Activated CD8-positive, alpha-beta T cell treated with anti-CD3 and anti-CD28 coated beads, Interleukin-2, amount 10 ng/mL, durations not matched to agents 7 days and 5 days (primary cell): ENCODE data around the gene DRGX. TPM values are rescaled to one million over a fixed set of nuclear protein-coding genes. Genes with fewer than 3 reads are reported as not detected.

ENCODE experiments used
- ATAC-seq: fragments of 150-1000 bp; cut with Tn5 transposase; one replicate; pipeline ENCODE4 v1.10.0; 2021; ENCODE audit warnings: moderate library complexity
- CTCF ChIA-PET: fragments of 350-600 bp; sonication (Branson Sonifier 250); formaldehyde crosslinking; loops from one replicate; lab custom pipeline; 2021; ENCODE audit warnings: antibody characterized with exemption; lab: Charles Lee
- POLR2A ChIA-PET: fragments of 350-600 bp; sonication (Branson Sonifier 250); formaldehyde crosslinking; loops from one replicate; lab custom pipeline; 2021; ENCODE audit warnings: antibody characterized with exemption; lab: Charles Lee
- DNase-seq: peaks from one replicate; pipeline ENCODE4 v3.0.0-alpha.2; 2020
- H3K27ac Mint-ChIP-seq: one replicate; pipeline ENCODE4 v1.8.0; 2021; ENCODE audit warnings: mild to moderate bottlenecking, mixed read lengths
- H3K27me3 Mint-ChIP-seq: one replicate; pipeline ENCODE4 v1.8.0; 2021; ENCODE audit warnings: low read depth, mixed read lengths
- H3K36me3 Mint-ChIP-seq: one replicate; pipeline ENCODE4 v1.8.0; 2021; ENCODE audit warnings: low read depth, mixed read lengths
- H3K4me1 Mint-ChIP-seq: one replicate; pipeline ENCODE4 v1.8.0; 2021; ENCODE audit warnings: low read depth, mixed read lengths
- H3K4me3 Mint-ChIP-seq: one replicate; pipeline ENCODE4 v1.8.0; 2021; ENCODE audit warnings: mild to moderate bottlenecking, mixed read lengths
- H3K9me3 Mint-ChIP-seq: one replicate; pipeline ENCODE4 v1.8.0; 2022; ENCODE audit warnings: mixed read lengths; ENCODE audit not compliant: insufficient read depth
- total RNA-seq, 2 experiments: library from RNA; stranded (reverse); gene quantifications; one replicate each; pipeline ENCODE4 v1.2.3, GENCODE V29; 2021

The DRGX gene
- total RNA-seq, 2 experiments from 2014 or later = not detected

DNA sequence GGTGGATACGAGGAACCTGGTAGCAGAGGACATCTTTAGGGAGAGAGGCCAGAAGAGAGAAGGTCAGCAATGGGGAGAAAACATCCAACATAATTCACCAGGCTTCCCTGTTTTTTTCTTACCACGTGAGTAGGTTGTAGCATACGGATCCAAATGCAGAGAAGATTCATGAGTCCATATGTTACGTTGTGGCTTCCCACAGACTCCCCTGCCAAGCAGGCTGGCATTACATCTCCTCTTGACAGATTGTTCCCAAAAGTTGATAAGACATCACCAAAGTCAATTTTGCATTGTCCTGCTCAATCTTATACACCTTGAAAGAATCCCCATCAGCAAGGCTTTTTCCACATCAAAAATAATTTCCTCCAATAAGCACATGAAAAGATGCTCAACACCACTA, 39.7 kb downstream of the DRGX start:
- no peak overlapping the region for H3K27ac Mint-ChIP-seq
- ATAC-seq = no peak
- CTCF ChIA-PET = no interaction called here
- H3K36me3 Mint-ChIP-seq = no peaks in the 10 kb centered on the region
- no peaks in the 10 kb centered on the region for H3K9me3 Mint-ChIP-seq
- peaks cover 3% of the 10 kb centered on the region for H3K4me1 Mint-ChIP-seq
- no peak for DNase-seq
- no peak overlapping the region for H3K4me3 Mint-ChIP-seq
- POLR2A ChIA-PET = no interaction called here
- peaks cover 13% of the 10 kb centered on the region for H3K27me3 Mint-ChIP-seq

DNA sequence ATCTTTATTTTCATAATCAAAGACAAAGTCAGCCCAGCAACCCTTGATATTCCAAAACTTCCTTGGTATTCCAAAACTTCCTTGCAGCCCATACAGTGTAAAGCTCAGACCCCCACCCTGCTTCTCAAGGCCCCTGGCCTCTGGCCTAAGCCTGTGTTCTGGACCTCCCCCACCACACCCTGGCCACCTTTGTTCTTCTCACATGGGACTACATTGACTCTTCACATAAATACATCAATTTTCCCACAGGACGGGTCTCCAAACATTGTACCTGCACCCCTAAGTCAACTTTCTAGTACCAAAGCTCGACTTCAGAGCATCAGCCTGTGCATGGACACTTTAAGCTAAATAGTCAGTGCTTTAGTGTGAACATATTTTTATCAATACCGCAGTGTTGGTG, 40.7 kb downstream of the DRGX start:
- ChIA-PET CTCF (no interaction called here), POLR2A (no interaction called here)
- Mint-ChIP-seq H3K27ac (no peak overlapping the region), H3K4me3 (no peak overlapping the region), H3K9me3 (no peaks in the 10 kb centered on the region), H3K36me3 (no peaks in the 10 kb centered on the region), H3K27me3 (peaks cover 13% of the 10 kb centered on the region), H3K4me1 (peaks cover 3% of the 10 kb centered on the region)
- DNase-seq = no peak
- no peak for ATAC-seq

DNA sequence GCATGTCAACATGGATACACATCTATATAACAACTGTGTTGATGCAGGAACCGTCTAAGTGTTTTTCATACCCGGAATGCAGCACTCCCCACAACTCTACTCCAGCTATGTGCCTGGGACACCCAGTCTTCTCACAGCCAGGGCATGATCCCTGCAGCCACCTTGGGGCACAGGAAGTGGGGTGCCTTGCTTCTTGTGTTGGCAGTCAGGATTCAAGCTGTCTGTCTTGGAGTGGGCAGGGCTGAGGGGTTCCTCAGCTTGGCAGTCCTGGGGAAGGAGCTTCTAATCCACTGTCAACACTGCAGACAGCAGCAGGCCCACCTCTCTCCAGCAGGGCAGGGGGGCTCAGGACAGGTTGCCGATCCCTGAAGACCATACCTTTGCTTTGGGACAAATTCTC, 41.3 kb downstream of the DRGX start:
- ChIA-PET POLR2A (no interaction called here), CTCF (no interaction called here)
- H3K4me3 Mint-ChIP-seq = no peak overlapping the region
- H3K9me3 Mint-ChIP-seq = no peaks in the 10 kb centered on the region
- DNase-seq (peak; percentile 1), ATAC-seq (no peak)
- peaks cover 13% of the 10 kb centered on the region for H3K27me3 Mint-ChIP-seq
- peaks cover 3% of the 10 kb centered on the region for H3K4me1 Mint-ChIP-seq
- no peak overlapping the region for H3K27ac Mint-ChIP-seq
- H3K36me3 Mint-ChIP-seq = no peaks in the 10 kb centered on the region

DNA sequence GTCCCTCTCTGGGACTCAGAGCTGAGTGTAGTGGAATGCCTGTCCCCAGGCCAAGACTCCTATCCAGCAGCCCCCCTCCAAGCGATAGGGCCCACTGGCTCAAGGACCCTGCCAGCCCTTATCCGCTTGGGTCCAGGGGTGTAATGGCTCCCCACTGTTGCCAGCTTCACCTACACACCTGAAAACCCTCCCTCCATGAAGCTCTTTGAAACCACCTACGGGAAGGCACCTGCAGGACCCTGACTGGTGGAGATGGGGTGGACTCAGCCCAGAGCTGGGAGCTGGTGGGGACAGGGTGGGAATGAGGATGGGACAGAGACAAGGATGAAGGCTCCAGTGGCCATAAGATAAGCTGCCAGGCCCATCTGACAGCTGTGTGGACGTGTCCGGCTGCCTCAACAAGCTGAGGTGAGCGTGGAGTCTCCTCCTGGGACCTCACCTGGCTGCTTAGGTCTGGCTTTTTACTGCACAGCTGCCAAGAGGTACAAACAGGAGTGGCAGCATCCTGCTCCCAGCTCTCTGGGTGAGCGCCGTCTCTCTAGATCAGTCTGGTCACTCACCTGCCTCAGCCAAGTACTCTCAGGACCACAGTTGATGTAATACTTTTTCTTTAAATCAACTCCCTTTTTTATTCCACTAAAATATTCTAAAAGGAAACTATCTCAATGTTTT, 41.9 kb downstream of the DRGX start:
- Mint-ChIP-seq H3K27ac (no peak overlapping the region), H3K4me3 (no peak overlapping the region), H3K4me1 (peaks cover 3% of the 10 kb centered on the region), H3K27me3 (peaks cover 13% of the 10 kb centered on the region), H3K9me3 (no peaks in the 10 kb centered on the region), H3K36me3 (no peaks in the 10 kb centered on the region)
- ChIA-PET POLR2A (no interaction called here), CTCF (no interaction called here)
- ATAC-seq (no peak), DNase-seq (peak; percentile 13)

DNA sequence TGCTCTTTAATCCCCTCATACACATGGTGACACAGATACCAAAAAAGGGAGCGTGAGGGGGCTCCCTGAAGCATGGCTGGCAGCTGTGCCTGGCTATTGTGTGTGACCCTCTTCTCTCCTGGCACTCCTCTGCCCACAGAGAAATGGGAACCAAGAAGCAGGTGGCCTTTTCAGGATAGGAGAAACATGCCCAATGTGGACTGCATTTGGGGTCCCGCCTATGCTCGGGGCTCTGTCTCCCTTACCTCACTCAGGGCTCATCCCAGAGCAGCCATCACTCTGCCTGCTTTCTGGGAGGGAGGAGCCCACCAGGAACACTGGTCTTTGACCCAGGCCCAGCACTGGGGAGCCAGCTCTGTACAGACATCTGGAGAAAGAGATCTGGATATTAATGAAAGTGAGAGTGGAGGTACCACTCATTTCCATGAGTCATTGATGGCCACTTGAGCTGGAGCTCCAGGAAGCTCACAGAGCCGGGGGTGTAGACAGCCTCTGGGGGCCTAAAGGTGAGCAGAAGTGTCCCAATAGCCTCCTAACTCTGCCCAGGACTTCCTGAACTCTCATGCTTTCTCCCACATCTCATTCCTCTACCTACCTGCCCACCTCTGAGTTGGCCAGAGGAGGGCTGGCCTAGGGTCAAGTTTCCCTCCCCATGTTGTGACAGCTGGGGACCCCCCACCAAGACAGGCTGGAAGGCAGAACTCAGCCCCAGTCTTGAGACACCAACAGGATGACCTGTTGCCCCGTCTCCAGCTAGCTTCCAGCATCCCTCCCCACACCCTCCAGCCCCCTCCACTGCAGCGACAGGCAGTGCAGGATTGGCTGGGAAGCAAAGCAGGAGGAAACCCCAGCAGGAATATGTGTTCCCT, 42.6 kb downstream of the DRGX start:
- H3K36me3 Mint-ChIP-seq = no peaks in the 10 kb centered on the region
- peaks cover 3% of the 10 kb centered on the region for H3K4me1 Mint-ChIP-seq
- H3K27me3 Mint-ChIP-seq = peaks cover 10% of the 10 kb centered on the region
- POLR2A ChIA-PET = no interaction called here
- DNase-seq (no peak), ATAC-seq (no peak)
- H3K4me3 Mint-ChIP-seq = no peak overlapping the region
- CTCF ChIA-PET = no interaction called here
- H3K9me3 Mint-ChIP-seq = no peaks in the 10 kb centered on the region
- H3K27ac Mint-ChIP-seq = no peak overlapping the region

DNA sequence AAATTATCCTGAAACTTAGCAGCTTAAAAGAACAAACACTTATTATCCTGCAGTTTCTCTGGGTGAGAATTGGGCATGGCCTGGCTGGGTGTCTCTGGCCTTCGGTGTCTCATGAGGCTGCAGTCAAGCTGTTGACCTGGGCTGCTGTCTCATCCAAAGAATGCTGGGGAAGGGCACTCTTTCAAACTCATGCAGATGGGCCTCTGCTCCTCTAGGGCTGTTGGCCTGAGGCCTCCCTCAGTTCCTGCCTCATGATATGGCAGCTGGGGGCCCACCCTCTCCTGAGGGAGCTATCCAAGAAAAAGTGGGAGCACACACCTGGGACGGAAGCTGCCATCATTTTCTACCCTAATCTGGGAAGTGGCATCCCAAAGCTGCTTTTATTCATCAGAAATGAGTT, 43.6 kb downstream of the DRGX start:
- H3K4me1 Mint-ChIP-seq = peaks cover 3% of the 10 kb centered on the region
- no peaks in the 10 kb centered on the region for H3K9me3 Mint-ChIP-seq
- no peak overlapping the region for H3K4me3 Mint-ChIP-seq
- no peaks in the 10 kb centered on the region for H3K36me3 Mint-ChIP-seq
- peaks cover 10% of the 10 kb centered on the region for H3K27me3 Mint-ChIP-seq
- DNase-seq (no peak), ATAC-seq (no peak)
- POLR2A ChIA-PET = no interaction called here
- CTCF ChIA-PET = no interaction called here
- no peak overlapping the region for H3K27ac Mint-ChIP-seq

DNA sequence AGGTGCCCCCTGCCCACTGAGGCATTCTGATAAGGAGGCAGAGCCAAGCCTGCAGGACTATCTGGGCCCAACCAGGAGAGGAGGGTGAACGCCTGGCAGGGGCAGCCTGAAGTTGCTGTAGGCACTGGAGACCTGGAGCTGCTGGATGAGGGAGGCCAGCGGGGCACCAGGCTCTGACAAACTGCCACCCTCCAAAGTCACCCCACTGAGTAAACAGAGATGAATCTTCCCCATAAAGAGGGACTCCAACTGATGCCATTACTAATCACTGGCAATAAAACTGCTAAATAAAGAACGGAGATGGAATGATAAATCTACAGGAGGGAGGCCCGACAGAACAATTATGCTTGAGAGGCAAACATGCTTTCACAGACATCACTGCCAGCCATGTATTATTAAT, 44.2 kb downstream of the DRGX start:
- DNase-seq = no peak
- H3K4me1 Mint-ChIP-seq = no peaks in the 10 kb centered on the region
- CTCF ChIA-PET = no interaction called here
- no peaks in the 10 kb centered on the region for H3K36me3 Mint-ChIP-seq
- POLR2A ChIA-PET = no interaction called here
- no peak overlapping the region for H3K27ac Mint-ChIP-seq
- peaks cover 10% of the 10 kb centered on the region for H3K27me3 Mint-ChIP-seq
- no peaks in the 10 kb centered on the region for H3K9me3 Mint-ChIP-seq
- H3K4me3 Mint-ChIP-seq = no peak overlapping the region
- ATAC-seq = no peak

DNA sequence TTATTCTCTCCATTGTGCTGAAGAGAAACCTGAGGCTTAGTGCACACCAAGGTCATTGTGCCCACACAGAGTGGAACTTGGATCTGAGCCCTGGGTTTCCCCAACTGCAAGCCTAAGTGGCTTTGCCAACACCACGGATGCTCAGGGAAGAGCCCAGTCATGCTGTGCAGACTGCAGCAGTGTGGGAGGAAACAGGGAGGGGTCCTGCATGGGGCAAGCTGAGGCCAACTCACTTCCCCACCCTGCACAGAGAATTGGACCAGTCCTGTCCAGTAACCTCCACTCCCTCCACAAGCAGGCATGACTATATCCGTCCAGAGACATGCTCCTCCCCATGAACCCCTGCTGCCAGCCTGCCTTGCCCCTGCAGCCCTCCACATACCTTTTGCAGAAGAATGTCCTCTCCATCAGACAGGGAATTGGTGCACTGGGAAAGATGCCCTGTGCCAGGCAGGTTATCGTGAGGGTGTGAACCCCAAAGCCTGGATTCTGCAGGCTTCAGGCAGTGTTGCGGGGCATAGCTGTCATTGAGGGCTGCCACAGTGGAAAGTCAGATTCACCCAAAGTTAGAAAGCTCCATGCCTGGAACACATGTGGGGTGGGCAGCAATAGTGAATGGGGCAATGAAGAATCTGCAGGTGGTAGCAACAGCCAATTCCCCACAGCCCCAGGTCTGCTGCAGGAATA, 44.9 kb downstream of the DRGX start:
- no peak for ATAC-seq
- ChIA-PET POLR2A (no interaction called here), CTCF (interaction anchor here (0.7 kb wide), 1 partner anchor 427 kb away, joined by 3 read pairs; no protein-coding TSS in a partner anchor)
- peaks cover 13% of the 10 kb centered on the region for H3K27me3 Mint-ChIP-seq
- no peak overlapping the region for H3K27ac Mint-ChIP-seq
- H3K36me3 Mint-ChIP-seq = no peaks in the 10 kb centered on the region
- DNase-seq = no peak
- no peaks in the 10 kb centered on the region for H3K4me1 Mint-ChIP-seq
- no peak overlapping the region for H3K4me3 Mint-ChIP-seq
- H3K9me3 Mint-ChIP-seq = no peaks in the 10 kb centered on the region

DNA sequence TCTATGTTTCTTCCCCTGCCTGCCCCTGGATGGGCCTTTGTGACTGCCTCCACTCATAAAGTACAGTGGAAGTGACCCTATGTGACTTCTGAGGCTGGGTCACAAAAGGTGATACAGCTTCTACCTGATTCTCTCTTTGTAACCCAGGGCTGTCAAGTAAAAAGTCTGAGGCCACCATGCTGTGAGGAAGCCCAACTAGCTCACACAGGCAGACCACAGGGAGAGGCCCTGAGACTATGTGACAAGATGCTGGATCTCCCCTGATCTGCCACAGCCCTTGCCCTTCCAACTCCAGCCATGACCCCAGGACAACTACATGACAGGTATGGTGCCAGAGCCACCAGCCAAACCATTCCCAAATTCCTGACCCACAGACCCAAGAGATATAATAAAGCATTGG, 45.8 kb downstream of the DRGX start:
- H3K4me1 Mint-ChIP-seq = no peaks in the 10 kb centered on the region
- no peak overlapping the region for H3K27ac Mint-ChIP-seq
- ATAC-seq (no peak), DNase-seq (no peak)
- H3K9me3 Mint-ChIP-seq = no peaks in the 10 kb centered on the region
- CTCF ChIA-PET = interaction anchor here (0.7 kb wide), 1 partner anchor 428 kb away, joined by 3 read pairs; no protein-coding TSS in a partner anchor
- POLR2A ChIA-PET = no interaction called here
- H3K4me3 Mint-ChIP-seq = no peak overlapping the region
- H3K36me3 Mint-ChIP-seq = no peaks in the 10 kb centered on the region
- H3K27me3 Mint-ChIP-seq = peaks cover 13% of the 10 kb centered on the region

DNA sequence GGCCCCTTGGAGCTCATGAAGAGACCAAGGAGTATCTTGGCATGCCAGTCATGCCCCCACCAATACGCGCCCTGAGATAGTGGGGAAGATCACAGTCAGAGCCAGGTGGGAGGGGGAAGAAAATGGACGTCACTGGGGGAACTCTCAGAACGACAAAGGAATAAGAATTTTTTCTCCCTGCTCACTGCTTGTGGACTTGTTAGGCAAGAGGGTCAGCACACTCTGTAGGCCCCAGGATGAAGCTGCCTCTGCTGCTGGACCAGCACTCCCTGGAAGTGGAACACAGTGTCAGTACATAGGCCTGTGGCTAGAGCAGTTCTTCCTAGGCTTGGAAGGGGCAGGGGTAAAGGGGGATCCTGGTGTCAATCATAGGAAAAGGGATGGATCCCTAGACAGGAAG, 46.5 kb downstream of the DRGX start:
- no peak for DNase-seq
- no peak for ATAC-seq
- Mint-ChIP-seq H3K36me3 (no peaks in the 10 kb centered on the region), H3K4me3 (no peak overlapping the region), H3K27me3 (peaks cover 19% of the 10 kb centered on the region), H3K27ac (no peak overlapping the region), H3K4me1 (no peaks in the 10 kb centered on the region), H3K9me3 (no peaks in the 10 kb centered on the region)
- POLR2A ChIA-PET = no interaction called here
- CTCF ChIA-PET = no interaction called here

DNA sequence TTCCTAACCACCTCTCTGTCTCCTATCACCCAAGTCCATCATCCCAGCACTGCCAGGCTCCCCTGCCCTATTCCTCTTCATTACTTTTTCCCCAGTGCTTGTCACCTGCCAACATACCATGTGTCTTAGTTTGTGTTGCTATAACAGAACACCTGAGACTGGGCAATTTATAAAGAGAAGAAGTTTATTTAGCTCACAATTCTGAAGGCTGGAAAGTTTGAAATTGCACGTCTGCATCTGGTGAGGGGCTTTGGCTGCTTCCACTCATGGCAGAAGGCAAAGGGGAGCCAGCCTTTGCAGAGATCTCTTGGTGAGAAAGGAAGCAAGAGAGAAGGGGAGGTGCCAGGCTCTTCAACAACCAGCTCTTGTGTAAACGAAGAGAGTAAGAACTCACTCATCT, 47.3 kb downstream of the DRGX start:
- H3K27me3 Mint-ChIP-seq = peaks cover 23% of the 10 kb centered on the region
- no peaks in the 10 kb centered on the region for H3K4me1 Mint-ChIP-seq
- DNase-seq (no peak), ATAC-seq (no peak)
- no peak overlapping the region for H3K4me3 Mint-ChIP-seq
- no peaks in the 10 kb centered on the region for H3K9me3 Mint-ChIP-seq
- POLR2A ChIA-PET = no interaction called here
- CTCF ChIA-PET = no interaction called here
- no peak overlapping the region for H3K27ac Mint-ChIP-seq
- no peaks in the 10 kb centered on the region for H3K36me3 Mint-ChIP-seq

DNA sequence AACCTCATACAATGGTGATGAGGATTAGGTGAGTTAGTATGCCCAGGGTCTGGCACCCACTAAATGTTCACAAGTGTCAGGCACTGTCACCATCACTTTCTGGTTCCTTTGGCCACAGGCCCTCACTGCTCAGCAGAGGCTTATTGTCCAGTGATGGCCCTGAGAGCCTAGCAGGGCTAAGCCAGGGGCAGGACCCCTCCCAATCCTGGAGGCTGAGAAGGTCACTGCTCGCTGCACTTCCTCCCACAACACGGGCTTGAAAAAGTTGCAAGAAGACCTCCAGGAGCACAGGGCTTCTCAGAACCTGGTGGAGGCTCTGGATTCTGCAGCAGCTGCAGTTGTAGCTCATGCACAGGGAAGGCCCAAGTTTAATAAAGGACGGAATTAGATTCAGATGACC, 48.1 kb downstream of the DRGX start:
- H3K4me3 Mint-ChIP-seq = no peak overlapping the region
- no peaks in the 10 kb centered on the region for H3K9me3 Mint-ChIP-seq
- DNase-seq = no peak
- ATAC-seq = no peak
- no peak overlapping the region for H3K27ac Mint-ChIP-seq
- ChIA-PET POLR2A (no interaction called here), CTCF (no interaction called here)
- H3K36me3 Mint-ChIP-seq = no peaks in the 10 kb centered on the region
- no peaks in the 10 kb centered on the region for H3K4me1 Mint-ChIP-seq
- H3K27me3 Mint-ChIP-seq = peaks cover 27% of the 10 kb centered on the region
